Stimulated activated naive B cell treated with anti-CD40 and anti-IgM and Interleukin-4, amounts not matched to agents 10 μg/mL and 1 μg/mL and 100 μg/mL, for 72 hours (primary cell): ENCODE results near the gene RIN3.

ENCODE experiments used
- ATAC-seq, 2 donors: fragments of 150-1000 bp; cut with Tn5 transposase; replicated peaks; 2 replicates each; pipeline ENCODE4 v1.10.0; 2021; ENCODE audit warnings: moderate library complexity in 1 of 2
- DNase-seq: peaks from one replicate; pipeline ENCODE4 v3.0.0; 2021
- H3K27ac Mint-ChIP-seq: one replicate; pipeline ENCODE4 v1.8.0; 2022; ENCODE audit warnings: mild to moderate bottlenecking, mixed read lengths
- H3K27me3 Mint-ChIP-seq, 2 donors: one replicate each; pipeline ENCODE4 v1.8.0; 2022; ENCODE audit warnings: mixed read lengths in 2 of 2
- H3K36me3 Mint-ChIP-seq, 2 donors: one replicate each; pipeline ENCODE4 v1.8.0; 2022; ENCODE audit warnings: mixed read lengths in 2 of 2, mild to moderate bottlenecking in 1 of 2
- H3K4me1 Mint-ChIP-seq, 2 donors: one replicate each; pipeline ENCODE4 v1.8.0; 2022; ENCODE audit warnings: mixed read lengths in 2 of 2, mild to moderate bottlenecking in 1 of 2
- H3K4me3 Mint-ChIP-seq, 2 donors: one replicate each; pipeline ENCODE4 v1.8.0; 2022; ENCODE audit warnings: mild to moderate bottlenecking in 2 of 2, mixed read lengths in 2 of 2, moderate library complexity in 1 of 2
- H3K9me3 Mint-ChIP-seq, 2 donors: one replicate each; pipeline ENCODE4 v1.8.0; 2022; ENCODE audit warnings: mixed read lengths in 2 of 2, mild to moderate bottlenecking in 1 of 2

The RIN3 gene

DNA sequence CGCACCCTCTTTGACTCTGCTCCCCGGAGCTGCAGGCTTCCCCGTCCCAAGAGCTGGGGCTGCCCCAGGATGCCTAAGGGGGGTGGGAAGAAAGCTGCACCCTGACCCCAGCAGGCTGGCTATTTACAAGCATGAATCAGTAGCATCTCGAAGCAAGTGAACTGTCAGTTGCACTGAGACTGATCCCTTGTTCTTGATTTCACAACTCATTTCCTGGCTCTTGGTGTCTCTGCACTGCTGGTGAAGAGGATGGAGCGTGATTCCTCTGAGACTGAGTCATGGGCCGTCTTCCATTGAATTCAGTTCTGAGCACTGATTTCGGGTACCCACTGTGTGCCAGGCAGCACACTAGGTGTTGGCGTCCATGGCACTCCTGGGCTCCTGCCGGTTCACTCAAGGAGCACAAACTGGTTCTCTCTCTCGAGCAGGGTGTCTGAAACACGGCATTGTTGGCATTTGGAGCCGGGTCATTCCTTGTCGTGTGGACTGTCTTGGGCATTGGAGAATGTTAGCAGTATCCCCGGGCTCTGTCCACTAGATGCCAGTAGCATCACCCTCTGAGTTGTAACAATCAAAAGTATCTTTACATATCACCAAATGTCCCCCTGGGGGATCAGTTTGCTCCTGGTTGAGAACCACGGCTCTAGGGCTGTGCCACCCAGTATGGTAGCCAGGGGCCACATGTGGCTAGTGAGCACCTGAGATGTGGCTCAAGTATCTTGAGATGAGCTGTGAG, 86.9 kb downstream of the RIN3 start:
- DNase-seq: no peak
- peaks cover 26 to 31% of the 10 kb centered on the region in 2 donors for H3K4me1 Mint-ChIP-seq
- no peak overlapping the region for H3K4me3 Mint-ChIP-seq
- no peaks in the 10 kb centered on the region for H3K27me3 Mint-ChIP-seq
- H3K9me3 Mint-ChIP-seq: no peaks in the 10 kb centered on the region
- peaks cover 3 to 4% of the 10 kb centered on the region in 2 donors for H3K36me3 Mint-ChIP-seq
- H3K27ac Mint-ChIP-seq: no peak overlapping the region
- peak; percentile 32 to 42 for ATAC-seq

DNA sequence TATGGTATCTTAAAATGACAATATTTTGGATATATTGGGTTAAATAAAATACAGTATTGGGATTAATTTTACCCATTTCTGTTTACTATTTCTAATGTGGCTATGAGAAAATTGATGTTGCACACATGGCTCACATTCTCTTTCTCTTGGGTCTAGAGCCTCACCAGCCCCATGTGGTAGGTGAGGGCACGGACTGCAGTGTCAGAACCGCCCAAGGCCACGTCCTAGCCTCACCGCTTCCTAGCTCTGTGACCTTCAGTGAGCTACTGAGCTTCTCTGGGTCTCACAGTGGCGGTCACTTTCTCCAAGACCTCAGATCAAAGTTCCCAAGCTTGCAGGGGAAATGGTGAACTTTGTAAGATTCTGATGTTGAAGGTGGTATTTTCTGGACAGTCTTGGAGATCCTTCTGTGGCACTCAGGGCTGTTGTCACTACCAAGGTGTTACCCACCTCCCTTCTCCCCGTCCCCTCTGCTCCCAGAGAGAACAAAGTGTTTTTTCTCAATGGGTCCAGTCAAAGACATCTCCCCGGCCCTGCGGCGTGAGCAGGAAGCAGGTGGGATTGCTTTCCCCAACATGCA, 87.6 kb downstream of the RIN3 start:
- peaks cover 21 to 24% of the 10 kb centered on the region in 2 donors for H3K4me1 Mint-ChIP-seq

DNA sequence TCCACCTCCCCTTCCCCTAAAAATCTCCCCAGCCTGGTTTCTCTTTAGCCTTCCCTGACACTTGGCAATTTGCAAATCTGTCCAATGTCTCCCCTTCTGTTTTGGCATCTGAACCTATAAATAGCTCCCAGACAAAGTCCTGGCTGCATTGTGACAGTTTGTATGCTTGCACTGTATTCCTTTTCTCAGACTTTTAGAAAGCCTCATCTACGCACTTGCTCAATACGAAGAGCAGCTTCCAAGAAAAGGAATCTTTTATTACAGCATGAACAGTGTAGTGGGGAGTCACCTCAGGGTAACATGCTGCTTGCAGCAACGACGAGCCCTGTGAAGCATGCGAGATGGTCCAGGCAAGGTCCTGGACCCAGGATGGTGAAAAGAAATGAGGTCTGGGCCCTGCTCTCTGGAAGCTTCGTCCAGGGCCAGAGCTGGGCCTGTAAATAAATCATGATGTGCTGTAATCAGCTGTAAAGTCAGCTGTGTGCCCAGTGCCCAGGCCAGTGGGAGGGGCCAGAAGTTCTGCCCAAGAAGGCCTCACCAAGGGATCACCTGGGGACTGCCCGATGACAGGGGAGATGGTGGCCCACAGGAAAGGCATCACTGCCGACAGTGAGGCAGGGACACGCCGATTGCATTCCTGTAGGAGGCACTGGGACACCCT, 88.3 kb downstream of the RIN3 start:
- Mint-ChIP-seq H3K4me3 (no peak overlapping the region), H3K27me3 (no peaks in the 10 kb centered on the region), H3K36me3 (peaks cover 3 to 4% of the 10 kb centered on the region in 2 donors), H3K27ac (peak overlapping the region; percentile 63), H3K9me3 (peaks cover 0 to 1% of the 10 kb centered on the region in 2 donors), H3K4me1 (peaks cover 16 to 17% of the 10 kb centered on the region in 2 donors)
- ATAC-seq (no peak), DNase-seq (no peak)

More for the DNA sequence above, 87.6 kb downstream of the RIN3 start:
- Mint-ChIP-seq H3K4me3 (no peak overlapping the region), H3K27me3 (no peaks in the 10 kb centered on the region), H3K27ac (no peak overlapping the region), H3K9me3 (peaks cover 0 to 1% of the 10 kb centered on the region in 2 donors), H3K36me3 (peaks cover 3 to 6% of the 10 kb centered on the region in 2 donors)
- no peak for ATAC-seq
- DNase-seq: no peak

DNA sequence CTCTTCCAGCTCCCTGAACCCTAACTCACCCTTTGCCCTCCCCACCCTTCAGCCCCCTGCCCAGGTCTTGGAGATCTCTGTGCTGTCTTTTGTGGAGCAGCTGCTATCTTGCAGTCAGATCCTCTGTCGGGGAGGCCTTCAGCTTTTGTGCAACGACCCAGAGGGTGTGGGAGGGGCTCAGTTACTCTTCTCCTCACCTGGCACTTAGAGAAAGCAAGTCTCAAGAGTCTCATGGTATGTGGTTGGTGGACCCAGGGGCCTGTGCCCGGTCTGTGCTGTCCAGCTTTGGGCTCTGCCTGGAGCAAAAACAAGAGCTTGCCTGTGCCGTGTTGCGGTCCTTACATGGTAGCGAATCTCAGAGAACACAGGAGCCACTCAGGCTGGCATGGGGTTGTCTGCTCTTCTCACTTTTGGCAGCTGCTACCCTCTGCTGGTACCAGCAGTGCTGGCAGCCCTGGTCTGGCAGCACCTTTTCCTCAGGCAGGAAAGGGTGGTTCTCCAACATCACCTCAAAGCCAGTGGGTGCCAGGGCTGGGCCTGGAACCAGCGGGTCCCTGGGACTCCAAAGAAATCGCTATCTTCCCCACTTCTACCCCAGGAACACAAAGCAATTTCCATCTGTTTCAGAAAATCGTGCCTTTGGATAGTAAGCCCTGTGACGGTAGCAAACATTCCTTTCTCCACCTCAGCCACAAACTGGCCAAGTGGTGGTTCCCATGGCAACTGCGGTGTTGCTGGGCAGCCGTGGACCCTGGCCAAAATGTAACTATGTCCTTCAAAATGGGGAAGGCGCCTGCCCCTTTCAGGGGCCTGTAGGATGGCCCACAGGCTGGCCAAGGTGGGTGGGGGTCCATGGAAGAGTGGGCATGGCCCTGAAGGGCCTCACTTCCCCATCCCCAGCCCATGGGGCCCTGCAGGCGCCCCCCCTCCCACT, 90.0 kb downstream of the RIN3 start:
- peaks cover 3 to 4% of the 10 kb centered on the region in 2 donors for H3K36me3 Mint-ChIP-seq
- ATAC-seq (peak; percentile 55 to 80), DNase-seq (no peak)
- H3K9me3 Mint-ChIP-seq: peaks cover 4 to 7% of the 10 kb centered on the region in 2 donors
- peaks cover 13 to 17% of the 10 kb centered on the region in 2 donors for H3K4me1 Mint-ChIP-seq
- no peaks in the 10 kb centered on the region for H3K27me3 Mint-ChIP-seq
- H3K27ac Mint-ChIP-seq: no peak overlapping the region
- H3K4me3 Mint-ChIP-seq: no peak overlapping the region

DNA sequence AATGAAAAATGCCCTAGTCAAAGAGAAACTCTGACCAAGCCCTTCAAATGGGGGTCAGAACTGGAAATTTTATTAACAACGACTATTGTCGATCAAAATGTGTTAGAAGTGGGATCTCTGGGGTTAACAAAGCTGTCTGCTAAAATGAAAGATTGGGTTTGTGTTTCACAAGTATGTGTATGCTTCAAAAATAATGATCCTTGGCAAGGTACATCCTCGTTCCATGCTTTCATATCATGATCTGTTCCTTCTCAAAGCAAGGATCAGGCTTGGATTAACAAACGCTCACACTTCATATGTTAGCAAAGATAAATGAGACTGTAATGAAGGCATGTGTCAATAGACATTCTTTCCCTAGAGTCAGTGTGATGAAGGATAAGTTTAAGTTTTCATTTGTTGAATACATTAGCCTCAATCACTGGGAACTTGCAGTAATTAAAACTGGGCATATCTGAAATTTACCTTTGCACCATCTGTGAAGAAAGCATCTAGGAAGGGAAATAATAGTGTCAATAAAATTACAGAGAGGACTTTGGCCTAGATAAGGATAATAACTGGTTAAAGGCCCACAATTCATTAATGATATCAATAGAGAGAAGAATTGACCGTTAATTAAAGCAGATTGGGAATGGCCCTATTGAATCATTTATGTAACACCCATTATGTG, 91.8 kb downstream of the RIN3 start:
- H3K36me3 Mint-ChIP-seq: peaks cover 3 to 4% of the 10 kb centered on the region in 2 donors
- no peak for ATAC-seq
- no peak for DNase-seq
- H3K4me3 Mint-ChIP-seq: no peak overlapping the region
- no peak overlapping the region for H3K27ac Mint-ChIP-seq
- H3K4me1 Mint-ChIP-seq: peaks cover 17 to 25% of the 10 kb centered on the region in 2 donors
- no peaks in the 10 kb centered on the region for H3K27me3 Mint-ChIP-seq
- peaks cover 4 to 7% of the 10 kb centered on the region in 2 donors for H3K9me3 Mint-ChIP-seq

DNA sequence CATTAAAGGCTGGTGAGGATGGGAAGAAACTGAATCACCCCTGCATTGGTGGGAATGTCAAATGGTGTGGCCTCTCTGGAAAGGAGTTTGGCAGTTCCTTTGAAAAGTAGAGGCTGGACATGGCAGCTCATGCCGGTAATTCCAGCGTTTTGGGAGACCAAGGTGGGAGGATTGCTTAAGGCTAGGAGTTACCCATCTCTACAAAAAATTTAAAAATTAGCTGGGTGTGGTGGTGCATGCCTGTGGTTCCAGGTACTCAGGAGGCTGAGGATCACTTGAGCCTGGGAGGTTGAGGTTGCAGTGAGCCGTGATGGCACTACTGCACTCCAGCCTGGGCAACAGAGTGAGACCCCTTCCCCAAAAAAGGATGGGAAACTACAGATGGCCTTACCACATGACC, 93.7 kb downstream of the RIN3 start:
- H3K4me1 Mint-ChIP-seq: peaks cover 16 to 25% of the 10 kb centered on the region in 2 donors
- H3K27me3 Mint-ChIP-seq: no peaks in the 10 kb centered on the region
- H3K4me3 Mint-ChIP-seq: no peak overlapping the region
- no peak overlapping the region for H3K27ac Mint-ChIP-seq
- H3K36me3 Mint-ChIP-seq: peaks cover 10 to 15% of the 10 kb centered on the region in 2 donors
- no peak for DNase-seq
- peaks cover 4 to 10% of the 10 kb centered on the region in 2 donors for H3K9me3 Mint-ChIP-seq
- no peak for ATAC-seq

DNA sequence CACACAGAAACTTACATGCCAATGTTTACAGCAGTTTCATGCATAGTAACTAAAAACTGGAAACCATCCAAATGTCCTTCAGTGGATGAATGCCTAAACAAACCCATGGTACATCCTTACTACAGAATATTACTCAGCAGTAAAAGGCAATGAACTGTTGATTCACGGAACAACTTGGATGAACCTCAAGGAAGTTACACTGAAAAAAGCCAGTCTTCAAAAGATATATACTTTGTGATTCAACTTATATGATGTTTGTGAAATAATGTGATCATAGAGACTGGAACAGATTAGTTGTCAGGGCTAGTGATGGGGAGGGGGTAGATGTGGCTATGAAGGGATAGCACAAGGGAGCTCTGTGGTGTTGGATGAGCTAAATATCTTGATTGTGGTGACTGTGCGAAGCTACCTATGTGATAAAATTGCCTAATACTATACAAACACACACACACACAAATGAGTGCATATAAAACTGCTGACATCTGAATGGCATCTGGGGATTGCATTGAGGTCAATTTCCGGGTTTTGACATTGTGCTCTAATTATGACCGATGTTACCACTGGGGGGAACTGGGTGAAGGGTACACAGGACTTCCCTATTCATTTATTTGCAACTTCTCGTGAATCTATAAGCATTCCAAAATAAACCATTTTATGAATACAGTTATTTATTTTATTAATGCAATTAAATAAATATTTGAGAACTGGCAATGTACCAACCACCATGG, 94.3 kb downstream of the RIN3 start:
- Mint-ChIP-seq H3K4me1 (peaks cover 20 to 31% of the 10 kb centered on the region in 2 donors), H3K27me3 (no peaks in the 10 kb centered on the region), H3K27ac (no peak overlapping the region), H3K9me3 (peaks cover 4 to 10% of the 10 kb centered on the region in 2 donors), H3K36me3 (peaks cover 10 to 19% of the 10 kb centered on the region in 2 donors), H3K4me3 (no peak overlapping the region)
- ATAC-seq (no peak), DNase-seq (no peak)

DNA sequence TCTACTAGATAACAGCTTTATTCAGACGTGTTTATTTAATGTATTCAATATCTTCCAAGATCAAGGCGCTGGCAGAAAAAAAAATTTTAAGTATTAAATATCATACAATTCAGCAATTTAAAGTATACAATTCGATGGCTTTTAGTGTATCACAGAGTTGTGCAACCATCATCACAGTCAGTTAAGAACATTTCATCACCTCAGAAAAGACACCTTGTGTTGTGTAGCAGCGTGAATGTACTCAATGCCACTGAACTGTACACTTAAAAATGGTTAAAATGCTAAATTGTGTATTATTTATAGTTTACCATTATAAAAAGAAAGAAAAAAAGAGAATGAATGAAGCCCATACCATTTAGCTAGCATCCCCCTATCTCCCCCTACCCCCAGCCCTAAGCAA, 96.4 kb downstream of the RIN3 start:
- Mint-ChIP-seq H3K4me3 (no peak overlapping the region), H3K27ac (no peak overlapping the region)

DNA sequence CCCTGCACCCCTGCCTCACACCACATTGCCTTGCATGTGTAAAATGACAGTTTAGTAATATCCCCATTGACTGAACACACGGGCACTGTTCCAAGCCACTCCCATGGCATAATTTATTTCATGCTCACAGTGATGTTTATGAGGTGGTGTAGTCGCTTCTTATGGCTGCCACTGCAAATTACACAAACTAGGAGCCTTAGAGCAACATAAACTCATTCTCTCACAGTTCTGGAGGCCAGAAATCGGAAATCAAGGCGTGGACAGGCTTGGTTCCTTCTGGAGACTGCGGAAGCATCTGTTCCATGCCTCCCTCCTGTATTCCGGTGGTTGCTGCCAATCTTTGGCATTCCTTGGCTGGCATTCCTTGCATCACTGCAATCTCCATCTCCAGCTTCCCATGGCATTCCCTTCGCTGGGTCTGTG, 97.3 kb downstream of the RIN3 start:
- H3K4me3 Mint-ChIP-seq: no peak overlapping the region
- no peak for DNase-seq
- ATAC-seq: no peak
- peaks cover 4 to 10% of the 10 kb centered on the region in 2 donors for H3K9me3 Mint-ChIP-seq
- no peak overlapping the region for H3K27ac Mint-ChIP-seq
- H3K4me1 Mint-ChIP-seq: peaks cover 44 to 61% of the 10 kb centered on the region in 2 donors
- peaks cover 12 to 19% of the 10 kb centered on the region in 2 donors for H3K36me3 Mint-ChIP-seq
- H3K27me3 Mint-ChIP-seq: no peaks in the 10 kb centered on the region

More for the DNA sequence above, 96.4 kb downstream of the RIN3 start:
- Mint-ChIP-seq H3K4me1 (peaks cover 35 to 52% of the 10 kb centered on the region in 2 donors), H3K36me3 (peaks cover 12 to 19% of the 10 kb centered on the region in 2 donors), H3K27me3 (no peaks in the 10 kb centered on the region), H3K9me3 (peaks cover 4 to 10% of the 10 kb centered on the region in 2 donors)
- DNase-seq (no peak), ATAC-seq (no peak)

DNA sequence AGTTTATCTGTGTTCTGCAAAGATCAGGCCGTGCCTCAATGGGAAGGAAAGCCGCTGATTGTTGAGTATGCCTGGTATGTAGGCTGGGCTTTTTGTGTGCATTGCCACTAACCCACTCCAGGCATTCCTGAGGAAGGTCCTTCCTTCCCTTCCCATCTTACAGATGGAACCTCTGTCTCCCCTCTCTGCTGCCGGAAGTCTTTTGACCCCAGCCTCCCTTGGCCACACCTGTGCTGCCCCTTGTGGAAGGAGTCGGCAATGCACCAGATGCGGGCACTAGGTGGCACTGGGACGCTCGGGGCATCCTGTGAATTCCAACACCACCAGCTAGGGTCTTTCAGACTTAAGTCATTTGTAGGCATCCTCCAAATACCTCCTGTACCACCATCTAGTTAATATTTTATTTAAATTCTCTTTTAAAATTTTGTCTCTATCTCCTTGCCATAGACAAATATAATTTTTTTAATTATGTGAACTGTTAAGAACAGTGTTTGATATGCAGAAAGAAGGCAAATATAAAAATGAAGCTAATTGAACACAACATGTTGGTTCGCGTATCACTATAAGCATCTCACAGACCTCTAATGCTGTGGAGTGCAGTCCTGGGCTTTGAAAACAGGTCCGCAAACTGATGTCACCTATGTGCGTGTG, 99.6 kb downstream of the RIN3 start:
- Mint-ChIP-seq H3K36me3 (peaks cover 9 to 24% of the 10 kb centered on the region in 2 donors), H3K4me3 (no peak overlapping the region), H3K27ac (peak overlapping the region; percentile 82), H3K4me1 (peaks cover 51 to 71% of the 10 kb centered on the region in 2 donors), H3K27me3 (no peaks in the 10 kb centered on the region), H3K9me3 (peaks cover 0 to 3% of the 10 kb centered on the region in 2 donors)
- ATAC-seq (no peak), DNase-seq (no peak)

DNA sequence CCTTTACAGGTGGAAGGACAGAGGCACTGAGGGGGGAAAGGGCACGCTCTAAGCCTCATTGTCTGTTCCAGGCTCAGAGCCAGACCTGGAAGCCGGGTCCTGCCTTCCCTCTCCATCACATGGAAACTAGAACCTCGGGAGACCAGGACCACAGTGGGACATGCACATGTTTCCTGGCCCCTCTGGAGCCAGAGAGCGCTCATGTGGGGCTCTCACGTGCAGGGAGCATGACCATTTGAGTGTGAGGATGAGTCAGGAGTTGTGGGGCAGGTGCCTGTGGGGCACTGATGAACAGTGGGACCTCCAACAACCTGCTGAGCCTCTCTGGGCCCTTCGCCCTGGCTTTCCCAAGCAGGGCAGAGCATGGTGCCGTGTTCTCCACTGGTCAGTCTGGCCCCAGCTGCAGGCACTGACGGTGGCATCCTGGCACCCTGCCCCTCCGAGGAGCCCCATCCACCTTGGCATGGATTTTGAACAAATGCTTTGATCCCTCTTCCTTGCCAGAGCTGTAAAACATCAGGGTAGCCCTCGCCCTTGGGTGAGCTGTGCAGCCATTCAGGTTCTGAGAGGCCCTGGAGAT, 100.2 kb downstream of the RIN3 start:
- DNase-seq (no peak), ATAC-seq (no peak)
- peak overlapping the region; percentile 80 for H3K27ac Mint-ChIP-seq
- no peak overlapping the region for H3K4me3 Mint-ChIP-seq
- peaks cover 0 to 3% of the 10 kb centered on the region in 2 donors for H3K9me3 Mint-ChIP-seq
- H3K36me3 Mint-ChIP-seq: peaks cover 9 to 24% of the 10 kb centered on the region in 2 donors
- peaks cover 51 to 71% of the 10 kb centered on the region in 2 donors for H3K4me1 Mint-ChIP-seq
- no peaks in the 10 kb centered on the region for H3K27me3 Mint-ChIP-seq

DNA sequence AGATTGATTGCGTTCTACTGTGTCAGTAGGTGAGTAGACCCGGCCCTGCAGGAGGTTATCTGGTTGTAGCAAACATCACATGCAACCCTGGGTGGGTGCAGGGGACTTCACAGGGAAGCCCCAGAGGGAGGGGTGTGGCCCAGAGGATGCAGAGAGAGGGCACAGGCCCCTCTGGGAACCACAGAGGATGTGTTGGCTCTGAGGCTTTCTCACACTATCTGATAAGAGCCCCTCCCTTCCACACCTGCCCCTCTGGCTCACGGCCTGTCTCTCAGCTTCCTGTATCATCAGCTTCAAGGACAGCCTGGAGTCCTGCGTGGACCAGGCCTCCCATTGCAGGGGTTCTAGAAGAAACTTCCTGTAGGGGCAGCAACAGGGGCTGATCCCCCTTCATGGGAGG, 101.9 kb downstream of the RIN3 start:
- peak; percentile 94 to 95 for ATAC-seq
- Mint-ChIP-seq H3K36me3 (peaks cover 9 to 21% of the 10 kb centered on the region in 2 donors), H3K4me1 (peaks cover 38 to 56% of the 10 kb centered on the region in 2 donors), H3K9me3 (peaks cover 0 to 3% of the 10 kb centered on the region in 2 donors), H3K27ac (peak overlapping the region; percentile 88), H3K4me3 (peak overlapping the region; percentile 68), H3K27me3 (no peaks in the 10 kb centered on the region)
- DNase-seq: peak; percentile 70
